Measurements from ENCODE around the gene MAPT.
"Not testable (repeated sequence)": the region's sequence is repeated elsewhere in the genome, so short reads cannot be mapped to it uniquely, and the experiment has no call there.

MAPT gene

GRCh38 chr17:45862127-45862526 lies 32.2 kb upstream of the MAPT start:
- DNase-seq (ENCODE audit: low read depth): not testable (repeated sequence)

DNA sequence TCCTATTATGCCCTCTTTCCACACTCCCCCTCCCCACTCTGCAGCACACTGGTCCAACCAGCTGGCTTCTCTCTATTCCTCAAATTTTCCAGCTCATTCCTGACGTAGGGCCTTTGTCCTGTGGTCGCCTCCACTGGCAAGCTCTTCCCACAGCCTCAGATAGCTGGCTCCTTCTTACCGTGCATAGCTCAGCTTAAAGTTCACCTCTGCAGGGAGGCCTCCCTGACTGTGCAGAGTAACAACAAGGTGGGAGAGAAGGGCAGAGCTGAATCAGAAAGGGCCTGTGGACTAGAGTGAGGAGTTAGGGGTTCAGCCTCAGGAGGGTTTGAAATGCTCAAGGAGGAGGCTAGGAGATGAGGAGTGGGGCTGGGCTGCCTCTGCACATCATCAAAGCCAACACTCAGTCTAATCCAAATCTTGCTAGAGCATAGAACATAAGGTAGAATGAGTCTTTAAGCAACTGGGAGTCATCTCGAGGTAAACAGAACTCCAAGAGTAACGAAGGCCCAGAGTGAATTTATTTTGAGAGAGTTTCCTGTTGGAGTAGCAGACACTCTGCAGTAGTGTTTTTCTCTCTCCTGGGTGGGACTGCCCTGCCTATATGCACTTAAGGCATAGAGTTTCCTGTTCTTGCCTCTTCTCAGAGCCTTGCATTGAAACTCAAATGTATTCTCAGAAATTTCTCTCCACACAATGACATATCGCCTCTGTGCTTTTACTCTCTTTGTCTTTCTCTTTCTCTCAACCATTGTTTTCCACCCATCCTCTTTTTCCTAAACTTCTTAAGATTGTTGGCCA lies 30.3 kb upstream of the MAPT start:
- DNase-seq (ENCODE audit: low read depth): no peak

- no peak for DNase-seq (ENCODE audit: low read depth)
Observed at GRCh38 chr17:45867171-45867570, 27.2 kb upstream of the MAPT start.

GRCh38 chr17:45867702-45868101 lies 26.7 kb upstream of the MAPT start:
- DNase-seq (ENCODE audit: low read depth): no peak

DNA sequence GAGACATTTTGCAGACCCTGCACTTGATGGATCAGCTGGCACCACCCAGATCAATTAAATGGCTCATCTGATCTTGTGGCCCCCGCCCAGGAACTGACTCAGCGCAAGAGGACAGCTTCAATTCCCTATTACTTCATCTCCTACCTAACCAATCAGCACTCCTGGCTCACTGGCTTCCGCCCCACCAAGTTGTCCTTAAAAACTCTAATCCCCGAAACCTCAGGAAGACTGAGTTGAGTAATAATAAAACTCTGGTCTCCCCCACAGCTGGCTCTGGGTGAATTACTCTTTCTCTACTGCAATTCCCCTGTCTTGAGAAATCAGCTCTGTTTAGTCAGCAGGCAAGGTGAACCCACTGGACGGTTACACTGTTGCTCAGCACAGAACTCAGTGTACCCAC lies 26.1 kb upstream of the MAPT start:
- no peak for DNase-seq (ENCODE audit: low read depth)

DNA sequence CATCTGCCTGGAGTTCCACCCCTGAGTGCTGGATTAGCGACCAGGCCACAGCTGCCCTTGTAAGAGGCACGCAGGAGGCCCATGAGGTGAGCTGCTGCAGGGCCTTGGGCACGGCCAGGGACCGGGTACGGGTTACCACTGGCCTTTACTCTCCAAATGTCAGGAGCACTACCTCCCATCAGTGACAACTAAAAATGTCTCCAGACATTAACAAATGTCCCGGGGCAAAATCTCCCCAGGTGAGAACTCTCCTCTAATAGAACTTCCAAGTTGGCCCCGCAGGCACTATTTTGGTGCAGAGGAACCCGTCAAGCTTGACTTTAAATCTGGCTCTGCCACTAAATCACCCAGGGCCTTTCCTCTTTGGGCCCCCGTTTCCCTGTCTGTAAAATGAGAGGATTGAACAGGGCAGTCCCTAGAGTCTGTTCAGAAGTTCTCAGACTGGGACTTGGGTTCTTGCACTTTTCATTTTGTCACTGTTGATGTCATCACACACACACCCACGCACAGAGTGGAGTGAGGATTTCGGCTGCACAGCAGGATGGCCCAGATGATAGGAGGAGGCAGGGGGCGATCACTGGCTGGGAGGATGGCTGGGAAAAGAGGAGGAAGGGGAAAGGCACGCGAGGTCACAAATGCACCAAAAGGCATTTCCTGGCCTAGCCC lies 24.5 kb upstream of the MAPT start:
- no peak for DNase-seq (ENCODE audit: low read depth)

DNA sequence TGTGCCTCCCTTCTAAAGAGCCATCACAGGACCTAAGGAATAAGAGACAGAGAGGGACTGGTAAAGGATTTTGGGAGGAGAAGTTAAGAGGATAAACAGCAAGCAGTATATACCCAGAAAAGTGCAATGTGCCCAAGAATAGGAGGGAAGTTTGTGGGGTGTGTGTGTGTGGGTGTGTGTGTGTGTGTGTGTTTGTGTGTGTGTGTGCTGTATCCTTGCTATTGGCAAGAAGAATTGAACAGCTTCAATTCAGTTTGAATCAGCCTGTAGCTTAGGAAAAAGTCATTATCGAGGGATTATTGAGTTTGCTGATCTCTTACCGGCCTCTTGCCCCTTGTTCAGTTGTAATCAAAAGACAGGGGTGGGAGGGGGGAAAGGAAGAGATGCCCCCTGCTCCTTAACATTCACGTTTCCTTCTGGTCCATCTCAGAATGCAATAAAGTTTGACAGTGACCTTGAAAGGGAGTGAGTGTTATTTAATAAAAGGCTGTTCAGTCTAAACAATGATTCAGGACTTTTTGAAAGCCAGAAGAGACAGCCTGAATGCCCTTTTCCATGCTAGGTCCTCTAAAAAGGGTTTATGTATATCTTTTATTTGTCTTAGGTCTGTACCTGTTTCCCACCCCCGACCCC lies 23.9 kb upstream of the MAPT start:
- no peak for DNase-seq (ENCODE audit: low read depth)

GRCh38 chr17:45871718-45872117 lies 22.6 kb upstream of the MAPT start:
- DNase-seq (ENCODE audit: low read depth): no peak

- peak; percentile 25 for DNase-seq (ENCODE audit: low read depth)
Observed at GRCh38 chr17:45873728-45874127, 20.6 kb upstream of the MAPT start.

DNA sequence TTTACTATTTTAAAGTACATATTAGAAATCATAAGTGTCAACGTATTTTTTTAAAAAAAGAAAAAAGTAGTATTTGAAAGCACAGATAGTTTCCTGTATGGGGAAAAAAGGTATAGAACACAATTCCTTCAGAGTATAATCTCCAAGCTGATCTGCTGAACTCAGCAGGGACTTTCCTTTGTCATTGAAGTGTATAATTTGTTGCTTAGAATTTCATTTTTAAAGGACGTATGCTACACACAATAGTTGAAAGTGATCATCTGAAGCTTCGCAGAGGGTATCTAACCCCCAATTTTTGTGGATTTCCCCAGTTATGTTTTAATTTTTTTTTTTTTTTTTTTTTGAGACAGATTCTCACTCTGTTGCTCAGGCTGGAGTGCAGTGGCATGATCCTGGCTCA lies 20.2 kb upstream of the MAPT start:
- no peak for DNase-seq (ENCODE audit: low read depth)

GRCh38 chr17:45876539-45876938 lies 17.8 kb upstream of the MAPT start:
- DNase-seq (ENCODE audit: low read depth): no peak

- no peak for DNase-seq (ENCODE audit: low read depth)
Observed at GRCh38 chr17:45877467-45877866, 16.9 kb upstream of the MAPT start.

GRCh38 chr17:45883063-45883462 lies 11.3 kb upstream of the MAPT start:
- DNase-seq (ENCODE audit: low read depth): no peak

- DNase-seq (ENCODE audit: low read depth): no peak
Observed at GRCh38 chr17:45886852-45887251, 7.5 kb upstream of the MAPT start.

GRCh38 chr17:45888392-45888791 lies 6.0 kb upstream of the MAPT start:
- DNase-seq (ENCODE audit: low read depth): no peak

DNA sequence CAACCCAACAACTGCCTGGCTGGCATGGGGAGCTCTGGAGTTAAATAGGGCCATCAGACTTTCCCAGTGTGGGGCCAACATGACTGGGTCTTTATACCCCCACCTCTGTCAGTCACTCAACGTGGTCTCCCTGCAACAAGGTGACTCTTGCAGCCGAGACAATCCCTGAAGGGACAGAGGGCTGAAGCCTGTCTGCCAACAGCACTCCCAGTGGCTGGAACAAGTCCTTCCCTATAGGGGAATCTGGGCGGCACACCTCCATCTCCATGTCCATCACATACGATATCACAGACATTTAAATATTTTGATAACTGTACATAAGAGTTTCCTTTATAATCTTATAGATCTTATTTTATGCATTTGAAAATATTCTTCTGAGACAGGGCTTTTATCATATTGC lies 4.8 kb upstream of the MAPT start:
- no peak for DNase-seq (ENCODE audit: low read depth)

DNA sequence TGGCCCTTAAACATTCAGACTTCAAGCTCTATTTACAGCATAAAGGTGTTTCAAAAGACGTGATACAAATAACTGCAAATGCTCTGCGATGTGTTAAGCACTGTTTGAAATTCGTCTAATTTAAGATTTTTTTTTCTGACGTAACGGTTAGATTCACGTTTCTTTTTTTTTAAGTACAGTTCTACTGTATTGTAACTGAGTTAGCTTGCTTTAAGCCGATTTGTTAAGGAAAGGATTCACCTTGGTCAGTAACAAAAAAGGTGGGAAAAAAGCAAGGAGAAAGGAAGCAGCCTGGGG lies 681 bp upstream of the MAPT start:
- no peak for DNase-seq (ENCODE audit: low read depth)

- peak; percentile 41 for DNase-seq (ENCODE audit: low read depth)
Observed at GRCh38 chr17:45895304-45895968, 1.1 kb downstream of the MAPT start.

- DNase-seq (ENCODE audit: low read depth): no peak
Observed at GRCh38 chr17:45895969-45896785, 1.8 kb downstream of the MAPT start.

- no peak for DNase-seq (ENCODE audit: low read depth)
Observed at GRCh38 chr17:45896803-45897693, 2.7 kb downstream of the MAPT start.

DNA sequence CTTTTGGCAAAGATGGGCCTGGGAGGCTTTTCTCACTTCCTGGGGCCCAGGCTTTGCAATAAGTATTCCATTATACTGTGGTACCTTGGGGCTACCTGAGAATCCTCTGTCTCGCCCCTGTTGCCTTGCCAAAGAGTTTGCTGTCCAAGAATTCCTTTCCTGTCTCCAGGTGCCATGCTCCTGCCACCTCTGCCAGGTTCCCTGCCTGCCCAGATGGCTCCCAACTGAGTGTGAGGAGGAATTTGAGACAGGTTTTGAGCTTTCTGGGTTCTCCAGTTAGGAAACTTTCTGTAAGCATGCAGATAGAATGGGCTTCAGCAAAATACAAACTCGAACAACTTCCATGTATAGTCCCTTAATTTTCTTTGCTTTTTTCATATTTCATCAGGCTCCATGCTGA lies 5.8 kb downstream of the MAPT start:
- DNase-seq (ENCODE audit: low read depth): no peak
